ENCODE data around the gene ZSWIM5.
"Not testable (repeated sequence)": the region's sequence is repeated elsewhere in the genome, so short reads cannot be mapped to it uniquely, and the experiment has no call there.

The ZSWIM5 gene

DNA sequence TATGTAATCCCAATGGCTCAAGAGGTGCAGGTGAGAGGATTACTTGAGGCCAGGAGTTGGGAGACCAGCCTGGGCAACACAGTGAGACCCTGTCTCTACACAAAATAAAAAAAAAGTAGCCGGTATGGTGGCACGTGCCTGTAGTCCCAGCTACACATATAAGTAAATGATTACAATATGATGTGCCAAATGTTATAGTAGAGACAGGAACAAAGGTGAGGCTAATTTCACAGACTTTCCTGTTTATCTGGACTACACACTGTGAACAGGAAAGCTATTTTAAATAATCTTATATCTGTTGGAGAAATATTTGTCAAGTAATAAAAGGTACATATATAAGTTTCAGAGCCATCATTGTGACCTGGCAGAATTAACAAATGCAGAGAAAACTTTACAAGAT is 116.7 kb downstream of the ZSWIM5 start:
- in situ Hi-C loops (cut with MboI; ENCODE audit: low pct_unique_long_range_greater_than_20kb, low sequenced_read_pairs, unreplicated experiment) = no loop called here
- TF ChIP-seq, protein P1, sequence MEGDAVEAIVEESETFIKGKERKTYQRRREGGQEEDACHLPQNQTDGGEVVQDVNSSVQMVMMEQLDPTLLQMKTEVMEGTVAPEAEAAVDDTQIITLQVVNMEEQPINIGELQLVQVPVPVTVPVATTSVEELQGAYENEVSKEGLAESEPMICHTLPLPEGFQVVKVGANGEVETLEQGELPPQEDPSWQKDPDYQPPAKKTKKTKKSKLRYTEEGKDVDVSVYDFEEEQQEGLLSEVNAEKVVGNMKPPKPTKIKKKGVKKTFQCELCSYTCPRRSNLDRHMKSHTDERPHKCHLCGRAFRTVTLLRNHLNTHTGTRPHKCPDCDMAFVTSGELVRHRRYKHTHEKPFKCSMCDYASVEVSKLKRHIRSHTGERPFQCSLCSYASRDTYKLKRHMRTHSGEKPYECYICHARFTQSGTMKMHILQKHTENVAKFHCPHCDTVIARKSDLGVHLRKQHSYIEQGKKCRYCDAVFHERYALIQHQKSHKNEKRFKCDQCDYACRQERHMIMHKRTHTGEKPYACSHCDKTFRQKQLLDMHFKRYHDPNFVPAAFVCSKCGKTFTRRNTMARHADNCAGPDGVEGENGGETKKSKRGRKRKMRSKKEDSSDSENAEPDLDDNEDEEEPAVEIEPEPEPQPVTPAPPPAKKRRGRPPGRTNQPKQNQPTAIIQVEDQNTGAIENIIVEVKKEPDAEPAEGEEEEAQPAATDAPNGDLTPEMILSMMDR (IDR thresholded peaks at IDR 0.05; ENCODE audit: extremely low read depth, insufficient read depth, missing control alignments) = no peak
- no peak for DNase-seq (ENCODE audit: low spot score)

DNA sequence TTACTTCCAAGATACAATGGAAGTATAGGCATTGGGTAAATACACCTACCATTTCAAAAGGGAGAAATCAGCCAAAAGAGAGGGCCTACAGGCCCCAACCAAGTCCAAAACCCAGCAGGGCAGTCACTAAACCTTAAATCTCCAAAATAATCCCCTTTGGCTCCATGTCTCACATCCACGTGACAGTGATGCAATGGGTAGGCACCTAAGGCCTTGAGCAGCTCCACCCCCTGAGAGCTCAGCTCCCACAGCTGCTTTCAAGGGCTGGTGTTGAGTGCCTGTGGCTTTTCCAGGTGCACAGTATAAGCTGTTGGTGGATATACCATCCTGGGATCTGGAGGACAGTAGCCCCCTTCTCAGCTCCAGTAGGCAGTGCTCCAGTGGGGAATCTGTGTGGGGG is 121.8 kb downstream of the ZSWIM5 start:
- in situ Hi-C loops (cut with MboI; ENCODE audit: low pct_unique_long_range_greater_than_20kb, low sequenced_read_pairs, unreplicated experiment) = no loop called here
- TF ChIP-seq, protein P1 (IDR thresholded peaks at IDR 0.05; ENCODE audit: extremely low read depth, insufficient read depth, missing control alignments) = no peak
- DNase-seq (ENCODE audit: low spot score) = no peak

DNA sequence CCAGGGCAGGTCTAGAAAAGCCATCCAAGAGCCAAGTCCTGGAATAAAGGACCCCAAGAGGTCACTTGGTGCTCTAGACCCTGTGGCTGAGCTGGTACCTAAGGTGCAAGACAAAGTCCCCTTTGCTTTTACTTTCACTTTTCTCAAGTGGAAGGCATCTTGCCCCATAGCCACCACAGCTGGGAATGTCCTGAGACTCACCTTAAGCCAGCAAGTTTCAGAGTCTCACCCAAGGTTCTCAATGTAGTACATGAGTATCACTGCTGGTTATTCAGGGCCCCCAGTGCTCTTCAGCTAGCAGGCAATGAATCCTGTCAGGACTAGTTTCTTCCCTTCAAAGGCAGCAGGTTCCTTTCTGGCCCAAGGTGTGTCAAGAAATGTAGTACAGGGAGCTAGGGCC is 126.9 kb downstream of the ZSWIM5 start:
- TF ChIP-seq, protein P1 (IDR thresholded peaks at IDR 0.05; ENCODE audit: extremely low read depth, insufficient read depth, missing control alignments) = no peak
- DNase-seq (ENCODE audit: low spot score) = no peak
- in situ Hi-C loops (cut with MboI; ENCODE audit: low pct_unique_long_range_greater_than_20kb, low sequenced_read_pairs, unreplicated experiment) = no loop called here

DNA sequence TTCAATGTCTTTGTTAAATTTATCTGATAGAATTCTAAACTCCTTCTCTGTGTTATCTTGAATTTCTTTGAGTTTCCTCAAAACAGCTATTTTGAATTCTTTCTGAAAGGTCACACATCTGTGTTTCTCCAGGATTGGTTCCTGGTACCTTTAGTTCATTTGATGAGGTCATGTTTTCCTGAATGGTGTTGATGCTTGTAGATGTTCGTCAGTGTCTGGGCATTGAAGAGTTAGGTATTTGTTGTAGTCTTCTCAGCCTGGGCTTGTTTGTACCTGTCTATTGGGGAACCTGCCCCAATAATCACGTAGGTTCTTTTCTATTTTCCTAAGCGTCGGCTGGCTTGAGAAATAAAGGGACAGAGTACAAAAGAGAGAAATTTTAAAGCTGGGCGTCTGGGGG is 129.4 kb downstream of the ZSWIM5 start:
- in situ Hi-C loops (cut with MboI; ENCODE audit: low pct_unique_long_range_greater_than_20kb, low sequenced_read_pairs, unreplicated experiment); DNase-seq (ENCODE audit: low spot score): not testable (repeated sequence)

DNA sequence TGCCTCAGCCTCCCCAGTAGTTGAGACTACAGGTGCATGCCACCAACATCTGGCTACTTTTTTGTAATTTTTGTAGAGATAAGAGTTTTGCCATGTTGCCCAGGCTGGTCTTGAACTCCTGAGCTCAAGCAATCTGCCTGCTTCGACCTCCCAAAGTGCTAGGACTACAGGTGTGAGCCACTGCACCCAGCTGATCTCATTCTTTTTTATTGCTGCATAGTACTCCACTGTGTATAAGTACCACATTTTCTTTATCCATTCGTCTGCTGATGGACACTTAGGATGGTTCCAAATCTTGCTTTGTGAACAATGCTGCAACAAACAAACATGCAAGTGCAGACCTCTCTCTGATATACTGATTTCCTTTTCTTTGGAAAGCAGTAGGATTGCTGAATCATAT is 134.8 kb downstream of the ZSWIM5 start:
- in situ Hi-C loops (cut with MboI; ENCODE audit: low pct_unique_long_range_greater_than_20kb, low sequenced_read_pairs, unreplicated experiment) = no loop called here
- no peak for DNase-seq (ENCODE audit: low spot score)
- TF ChIP-seq, protein P1 (IDR thresholded peaks at IDR 0.05; ENCODE audit: extremely low read depth, insufficient read depth, missing control alignments) = no peak

DNA sequence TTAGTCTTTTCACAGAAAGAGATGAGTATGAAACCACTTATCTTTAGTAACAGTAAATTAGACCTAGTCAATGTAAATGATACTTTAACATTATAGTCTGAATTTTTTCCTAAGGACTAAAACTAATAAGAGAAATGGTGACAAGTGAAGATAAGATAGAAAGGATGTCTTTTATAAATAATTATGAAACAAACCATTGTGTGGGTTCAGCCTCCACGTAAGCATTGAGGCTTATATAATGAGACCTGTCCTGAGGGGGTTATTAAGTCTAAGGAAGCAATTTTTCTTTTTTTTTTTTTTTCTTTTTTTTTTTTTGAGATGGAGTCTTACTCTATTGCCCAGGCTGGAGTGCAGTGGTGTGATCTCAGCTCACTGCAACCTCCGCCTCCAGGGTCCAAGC is 138.6 kb downstream of the ZSWIM5 start:
- in situ Hi-C loops (cut with MboI; ENCODE audit: low pct_unique_long_range_greater_than_20kb, low sequenced_read_pairs, unreplicated experiment) = no loop called here
- DNase-seq (ENCODE audit: low spot score) = no peak
- TF ChIP-seq, protein P1 (IDR thresholded peaks at IDR 0.05; ENCODE audit: extremely low read depth, insufficient read depth, missing control alignments) = no peak

DNA sequence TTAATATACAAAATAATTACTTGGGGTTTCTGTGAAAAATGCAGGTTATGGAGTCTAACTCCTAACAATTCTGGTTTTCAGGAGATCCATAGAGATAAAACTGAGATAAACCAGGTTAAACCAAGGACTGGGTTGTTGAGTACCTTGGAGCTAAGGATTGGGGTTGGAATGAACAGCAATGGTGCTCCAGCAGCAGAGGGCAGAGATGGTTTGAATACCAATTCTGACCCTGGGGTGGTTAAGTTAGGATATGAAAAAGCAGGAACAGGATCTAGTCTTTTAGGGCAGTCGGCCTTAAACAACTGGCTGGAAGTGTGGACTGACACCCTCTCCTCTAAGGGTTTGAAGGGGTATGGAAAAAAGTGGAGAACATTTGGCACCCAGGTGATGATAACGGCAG is 141.3 kb downstream of the ZSWIM5 start:
- DNase-seq (ENCODE audit: low spot score) = no peak
- TF ChIP-seq, protein P1 (IDR thresholded peaks at IDR 0.05; ENCODE audit: extremely low read depth, insufficient read depth, missing control alignments) = no peak
- in situ Hi-C loops (cut with MboI; ENCODE audit: low pct_unique_long_range_greater_than_20kb, low sequenced_read_pairs, unreplicated experiment) = no loop called here

DNA sequence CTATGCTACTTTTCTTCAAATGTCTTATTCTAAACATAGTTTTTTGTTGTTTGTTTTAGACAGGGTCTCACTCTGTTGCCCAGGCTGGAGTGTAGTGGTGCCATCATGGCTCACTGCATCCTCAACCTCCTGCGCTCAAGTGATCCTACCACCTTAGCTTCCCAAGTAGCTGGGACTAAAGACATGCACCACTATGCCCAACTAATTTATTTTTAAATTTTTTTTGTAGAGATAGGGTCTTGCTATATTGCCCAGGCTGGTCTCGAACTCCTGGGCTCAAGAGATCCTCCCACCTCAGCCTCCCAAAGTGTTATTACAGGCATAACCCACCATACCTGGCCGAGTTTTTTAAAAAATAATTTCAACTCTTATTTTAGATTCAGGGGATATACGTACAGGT is 143.9 kb downstream of the ZSWIM5 start:
- in situ Hi-C loops (cut with MboI; ENCODE audit: low pct_unique_long_range_greater_than_20kb, low sequenced_read_pairs, unreplicated experiment); DNase-seq (ENCODE audit: low spot score): not testable (repeated sequence)
